Parathyroid adenoma (tissue), 2 donors: ENCODE data around the gene PYY.

Source experiments
- H2AFZ ChIP-seq: fragments of 300-600 bp; sonication (generic); one replicate; pipeline ENCODE4 v1.7.0; 2017; ENCODE audit warnings: antibody characterized with exemption, mild to moderate bottlenecking
- H3K27ac ChIP-seq: fragments of 300-600 bp; sonication (generic); one replicate; pipeline ENCODE4 v1.7.0; 2017
- H3K27me3 ChIP-seq: fragments of 300-600 bp; sonication (generic); one replicate; pipeline ENCODE4 v1.7.0; 2017; ENCODE audit warnings: low read length; ENCODE audit not compliant: control insufficient read depth, insufficient read depth
- H3K36me3 ChIP-seq: fragments of 300-600 bp; sonication (generic); one replicate; pipeline ENCODE4 v1.7.0; 2017; ENCODE audit warnings: low read length; ENCODE audit not compliant: control insufficient read depth, insufficient read depth
- H3K4me1 ChIP-seq: fragments of 300-600 bp; sonication (generic); one replicate; pipeline ENCODE4 v1.7.0; 2017; ENCODE audit warnings: control low read depth
- H3K4me2 ChIP-seq: fragments of 300-600 bp; sonication (generic); one replicate; pipeline ENCODE4 v1.7.0; 2017; ENCODE audit warnings: low read length
- H3K4me3 ChIP-seq: fragments of 300-600 bp; sonication (generic); one replicate; pipeline ENCODE4 v1.7.0; 2017; ENCODE audit warnings: low read depth, low read length
- H3K79me2 ChIP-seq: fragments of 300-600 bp; sonication (generic); one replicate; pipeline ENCODE4 v1.7.0; 2017; ENCODE audit warnings: control low read depth
- H3K9ac ChIP-seq: fragments of 300-600 bp; sonication (generic); one replicate; pipeline ENCODE4 v1.7.0; 2017; ENCODE audit warnings: mild to moderate bottlenecking
- H3K9me3 ChIP-seq: fragments of 300-600 bp; sonication (generic); one replicate; pipeline ENCODE4 v1.7.0; 2017; ENCODE audit warnings: low read length; ENCODE audit not compliant: control insufficient read depth
- CTCF ChIP-seq: fragments of 300-600 bp; sonication (generic); IDR thresholded peaks from one replicate; pipeline ENCODE4 v1.7.0; 2017; ENCODE audit warnings: antibody characterized with exemption, mild to moderate bottlenecking
- donor health status: primary hyperparathyroidism.

Gene PYY

DNA sequence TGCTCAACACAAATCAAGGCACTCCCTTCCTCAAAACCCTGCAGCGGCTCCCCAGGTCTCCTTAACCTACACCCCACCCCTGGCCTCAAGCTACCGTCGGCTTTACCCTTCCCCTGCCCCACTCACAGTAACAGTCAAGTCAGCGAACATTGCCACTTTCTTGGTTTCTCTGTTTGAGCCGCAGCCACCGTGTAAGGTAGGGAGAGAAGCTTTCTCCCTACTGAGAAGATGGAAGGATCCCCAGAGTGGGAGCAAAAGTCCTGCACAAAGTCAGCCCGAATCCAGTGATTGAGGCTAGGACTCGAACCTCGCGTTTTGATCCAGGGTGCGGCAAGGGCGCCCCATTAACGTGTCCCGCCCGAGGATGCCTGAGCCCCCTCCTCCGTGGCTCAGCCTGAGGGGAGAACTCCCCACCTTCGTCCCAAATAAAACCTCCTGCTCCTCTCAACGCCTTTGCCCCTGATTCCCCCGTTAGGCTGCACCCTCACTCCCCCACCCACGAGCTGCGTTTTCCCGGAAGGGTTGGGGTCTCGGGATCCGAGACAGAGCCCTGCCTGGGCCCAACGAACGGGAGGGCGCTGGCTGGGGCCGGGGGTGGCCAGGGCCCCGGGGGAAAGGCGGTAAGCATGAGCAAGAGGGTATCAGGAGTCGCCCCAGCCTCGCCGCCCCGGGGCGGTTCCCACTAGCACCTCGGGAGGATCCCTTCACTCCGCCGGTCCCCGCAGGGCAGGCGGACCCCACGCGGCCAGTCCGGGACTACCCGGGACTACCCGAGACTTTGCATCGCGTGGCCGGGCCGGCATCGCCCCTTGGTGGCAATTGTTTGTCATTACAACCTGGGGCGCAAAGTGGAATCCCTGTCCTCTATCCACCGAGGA is 40.8 kb upstream of the PYY start:
- TF ChIP-seq CTCF = peak; percentile 98
- Histone ChIP-seq H3K9me3 (no peaks in the 10 kb centered on the region), H3K4me2 (peak overlapping the region; percentile 31), H2AFZ (peak overlapping the region; percentile 91), H3K79me2 (no peaks in the 10 kb centered on the region), H3K4me3 (no peak overlapping the region), H3K36me3 (no peaks in the 10 kb centered on the region), H3K9ac (no peak overlapping the region), H3K4me1 (peaks cover 12% of the 10 kb centered on the region), H3K27ac (peak overlapping the region; percentile 67), H3K27me3 (no peaks in the 10 kb centered on the region)

DNA sequence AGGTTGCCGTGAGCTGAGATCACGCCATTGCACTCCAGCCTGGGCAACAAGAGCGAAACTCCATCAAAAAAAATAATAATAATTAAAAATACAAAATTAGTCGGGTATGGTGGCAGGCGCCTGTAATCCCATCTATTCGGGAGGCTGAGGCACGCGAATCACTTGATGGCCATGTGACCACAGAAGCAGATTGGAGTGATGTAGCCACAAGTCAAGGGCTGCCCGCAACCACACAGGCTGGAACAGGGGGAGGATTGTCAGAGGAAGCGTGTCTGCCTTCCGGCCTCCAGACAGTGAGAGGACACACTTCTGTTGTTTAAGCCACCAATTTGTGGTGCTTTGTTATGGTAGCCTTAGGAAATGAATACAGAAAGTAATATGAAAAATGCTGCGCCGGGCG is 38.9 kb upstream of the PYY start:
- no peak overlapping the region for H3K9ac ChIP-seq
- no peak overlapping the region for H3K27ac ChIP-seq
- no peak for TF ChIP-seq CTCF
- no peaks in the 10 kb centered on the region for H3K27me3 ChIP-seq
- no peaks in the 10 kb centered on the region for H3K9me3 ChIP-seq
- no peaks in the 10 kb centered on the region for H3K79me2 ChIP-seq
- no peak overlapping the region for H3K4me2 ChIP-seq
- H2AFZ ChIP-seq = no peak overlapping the region
- H3K36me3 ChIP-seq = no peaks in the 10 kb centered on the region
- H3K4me3 ChIP-seq = no peak overlapping the region
- peaks cover 14% of the 10 kb centered on the region for H3K4me1 ChIP-seq

- Histone ChIP-seq H3K27ac (no peak overlapping the region), H3K4me1 (peaks cover 36% of the 10 kb centered on the region), H3K27me3 (no peaks in the 10 kb centered on the region), H2AFZ (no peak overlapping the region), H3K9me3 (no peaks in the 10 kb centered on the region), H3K9ac (no peak overlapping the region), H3K79me2 (no peaks in the 10 kb centered on the region), H3K4me2 (no peak overlapping the region), H3K36me3 (no peaks in the 10 kb centered on the region), H3K4me3 (no peak overlapping the region)
- no peak for TF ChIP-seq CTCF
These were observed 34.6 kb upstream of the PYY start for GRCh38 chr17:43988301-43988700.

DNA sequence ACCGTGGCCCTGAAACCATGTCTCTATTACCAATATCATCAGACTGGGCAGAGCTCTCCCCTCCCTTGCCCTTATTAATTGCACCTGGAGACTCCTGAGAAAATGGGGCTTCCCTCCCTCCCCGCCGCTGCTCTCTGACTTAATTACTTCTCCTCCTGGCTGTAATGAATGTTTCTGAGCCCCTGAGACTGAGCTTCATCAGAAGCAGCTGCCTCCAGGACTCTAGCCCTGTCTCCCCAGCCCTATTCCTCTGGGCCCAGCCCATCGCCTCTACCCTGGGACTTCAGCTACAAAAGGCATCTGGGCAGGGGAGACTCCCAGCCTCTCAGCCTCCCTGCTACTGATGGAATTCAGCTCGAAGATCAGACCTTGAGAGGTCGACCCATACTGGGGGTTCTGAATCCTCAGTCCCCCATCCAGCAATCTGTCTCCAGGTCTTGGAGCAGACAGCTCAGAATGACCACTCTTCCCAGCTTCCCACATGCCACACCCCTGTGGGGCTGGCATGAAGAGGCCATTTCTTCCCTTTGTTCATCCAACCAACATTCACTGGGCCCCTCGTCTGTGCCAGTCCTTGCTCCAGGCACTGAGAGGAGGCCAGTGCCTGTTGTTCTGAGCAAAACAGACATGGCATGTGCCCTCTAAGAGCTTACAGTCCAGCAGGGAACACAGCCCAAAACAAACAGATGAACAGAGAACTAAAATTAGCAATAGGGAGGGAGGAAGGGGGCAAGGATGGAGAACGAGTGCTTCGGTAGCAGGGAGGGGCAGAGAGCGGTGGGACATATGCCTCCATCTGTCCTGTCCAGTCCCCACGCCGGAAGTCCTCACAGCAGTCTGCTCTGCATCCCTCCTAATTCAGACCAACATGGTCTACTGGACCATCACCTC is 33.6 kb upstream of the PYY start:
- H3K79me2 ChIP-seq = no peaks in the 10 kb centered on the region
- peaks cover 44% of the 10 kb centered on the region for H3K4me1 ChIP-seq
- H3K27ac ChIP-seq = peak overlapping the region; percentile 73
- no peak overlapping the region for H3K4me3 ChIP-seq
- no peak overlapping the region for H3K9ac ChIP-seq
- TF ChIP-seq CTCF = no peak
- peak overlapping the region; percentile 51 for H2AFZ ChIP-seq
- no peaks in the 10 kb centered on the region for H3K27me3 ChIP-seq
- no peaks in the 10 kb centered on the region for H3K36me3 ChIP-seq
- H3K4me2 ChIP-seq = no peak overlapping the region
- no peaks in the 10 kb centered on the region for H3K9me3 ChIP-seq
